ENCODE data around the gene GSDME.

GSDME gene

GRCh38 chr7:24652251-24652939, 104.9 kb downstream of the GSDME start:
- no peak for DNase-seq (ENCODE audit: low read depth)
